Astrocyte of the cerebellum (primary cell): ENCODE data around the gene MCM6.

Source experiments
- DNase-seq: peaks from one replicate; pipeline ENCODE4 v3.0.0-alpha.2; 2011; ENCODE audit warnings: low read depth
- H3K4me3 ChIP-seq: 2 replicates; pipeline ENCODE4 v1.5.1; 2011; ENCODE audit warnings: mild to moderate bottlenecking, low read depth, low read length, moderate library complexity
- CTCF ChIP-seq: IDR thresholded peaks from 2 replicates; pipeline ENCODE4 v1.5.1; 2012; ENCODE audit warnings: low read length, low read depth, moderate library complexity, mild to moderate bottlenecking; ENCODE audit errors: missing control alignments
- in situ Hi-C: cut with HindIII; loops from 2 replicates; pipeline ENCODE4 v1.10.0; 2017; ENCODE audit warnings: low sequenced_read_pairs

Gene MCM6

GRCh38 chr2:135850892-135851668 is 25.2 kb downstream of the MCM6 start:
- TF ChIP-seq CTCF = no peak
- DNase-seq = no peak
- no peak overlapping the region for H3K4me3 ChIP-seq
- in situ Hi-C loops = no loop called here

- no peak for DNase-seq
- in situ Hi-C loops = no loop called here
- H3K4me3 ChIP-seq = no peak overlapping the region
- no peak for TF ChIP-seq CTCF
Observed at GRCh38 chr2:135849087-135849486, 27.2 kb downstream of the MCM6 start.

GRCh38 chr2:135845997-135846396 is 30.2 kb downstream of the MCM6 start:
- DNase-seq = no peak
- in situ Hi-C loops = no loop called here
- no peak overlapping the region for H3K4me3 ChIP-seq
- TF ChIP-seq CTCF = no peak

DNA sequence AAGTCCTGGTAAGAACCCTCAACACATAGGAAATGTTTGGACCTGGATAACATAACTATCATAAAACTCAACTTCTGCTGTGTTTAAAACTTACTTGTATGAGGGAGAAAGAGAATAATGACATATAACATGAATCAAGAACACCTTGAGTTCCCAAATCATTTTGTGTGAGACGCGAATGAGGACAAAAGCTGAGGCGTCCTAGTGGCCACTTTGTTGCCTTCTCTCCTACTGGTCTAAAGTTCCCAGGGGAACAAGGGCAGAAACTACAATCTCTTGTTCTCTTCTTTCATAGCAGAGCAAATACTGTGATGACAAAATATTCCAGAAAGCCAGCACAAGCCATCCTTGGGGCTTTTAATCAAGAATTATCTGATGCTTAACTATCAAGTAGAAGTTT is 31.0 kb downstream of the MCM6 start:
- DNase-seq = no peak
- no peak overlapping the region for H3K4me3 ChIP-seq
- no peak for TF ChIP-seq CTCF
- in situ Hi-C loops = no loop called here

DNA sequence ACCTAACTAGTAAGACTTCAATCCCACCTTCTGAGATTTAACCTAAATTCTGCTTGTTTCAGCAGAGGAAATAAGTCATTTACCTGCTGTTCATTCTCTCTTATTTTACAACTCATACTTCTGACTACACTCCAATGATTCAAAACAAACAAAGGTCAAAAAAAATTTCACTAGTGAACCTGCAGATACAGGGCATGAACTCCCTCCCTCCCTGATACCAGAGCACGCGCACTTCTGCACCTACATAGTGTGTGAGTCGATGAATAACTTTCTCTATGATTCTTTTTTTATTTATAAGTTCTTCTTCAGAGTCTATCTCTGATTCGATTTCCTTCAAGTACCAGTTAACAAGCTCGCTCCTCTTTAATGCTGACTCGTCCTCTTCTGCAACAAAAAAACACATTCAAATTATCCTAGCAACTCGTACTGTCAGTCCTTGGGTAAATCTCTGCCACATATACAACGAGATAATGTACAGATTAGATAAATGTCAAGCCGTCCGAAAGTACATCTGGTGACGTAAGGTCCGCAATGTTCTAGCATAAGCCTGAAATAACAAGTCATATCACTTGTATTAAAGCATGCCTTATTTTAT is 31.8 kb downstream of the MCM6 start:
- in situ Hi-C loops = no loop called here
- TF ChIP-seq CTCF = no peak
- no peak overlapping the region for H3K4me3 ChIP-seq
- DNase-seq = no peak

DNA sequence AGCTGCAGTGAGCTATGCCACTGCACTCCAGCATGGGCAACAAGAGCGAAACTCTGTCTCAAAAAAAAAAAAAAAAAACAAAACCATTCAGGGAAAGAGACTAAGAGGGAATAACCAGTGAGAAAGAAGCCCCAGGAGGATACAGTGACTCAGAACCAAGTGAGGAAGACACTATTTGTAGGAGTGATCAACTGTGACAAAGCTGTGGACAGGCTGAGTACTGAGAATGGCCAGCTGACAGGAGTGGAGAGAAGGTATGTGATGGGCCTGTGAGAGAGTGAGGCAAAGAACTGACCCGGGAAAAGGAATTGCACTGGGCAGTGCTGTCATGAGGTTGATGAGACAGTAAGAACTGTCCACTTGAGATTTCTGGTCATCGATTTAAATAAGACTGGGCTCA is 32.6 kb downstream of the MCM6 start:
- H3K4me3 ChIP-seq = no peak overlapping the region
- no peak for DNase-seq
- no peak for TF ChIP-seq CTCF
- in situ Hi-C loops = no loop called here
